GM18867 (cell line): ENCODE data around the gene WTAP.
"Not testable (repeated sequence)": the region's sequence is repeated elsewhere in the genome, so short reads cannot be mapped to it uniquely, and the experiment has no call there.

ENCODE experiments used
- ATAC-seq: cut with Tn5 transposase; IDR thresholded peaks from one replicate; pipeline ENCODE4 v1.9.1; 2021; ENCODE audit warnings: mild to moderate bottlenecking, moderate library complexity; ENCODE audit not compliant: unreplicated experiment

WTAP gene

GRCh38 chr6:159693128-159693893 lies 34.0 kb upstream of the WTAP start, which contains the start of gene SOD2:
TSS of gene SOD2 (minus strand) at chr6:159693241. CDS start at chr6:159693167, 74 bp downstream.
- peak; percentile 78 for ATAC-seq

- ATAC-seq, result peak; percentile 1
Observed at GRCh38 chr6:159693894-159694545, 33.3 kb upstream of the WTAP start.

DNA sequence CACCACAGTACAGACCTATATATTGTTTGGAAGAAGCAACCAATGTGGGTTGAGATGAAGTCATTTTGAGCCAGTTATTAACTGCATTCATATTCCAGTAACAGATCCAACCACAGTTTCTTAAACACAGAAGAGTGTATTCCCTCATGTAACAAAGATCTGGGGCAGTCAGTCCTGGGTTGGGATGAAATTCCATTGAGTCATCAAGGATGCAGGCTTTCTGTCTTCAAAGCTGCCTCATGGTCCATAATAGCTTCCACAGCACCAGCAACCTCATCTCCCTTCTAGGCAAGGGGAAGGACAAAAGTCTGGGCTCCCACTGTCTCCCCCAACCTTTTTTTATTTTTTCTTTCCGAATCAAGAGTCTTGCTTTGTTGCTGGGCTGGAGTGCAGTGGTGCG lies 31.3 kb upstream of the WTAP start:
- ATAC-seq, result no peak

- ATAC-seq, result no peak
Observed at GRCh38 chr6:159700970-159701369, 26.3 kb upstream of the WTAP start.

DNA sequence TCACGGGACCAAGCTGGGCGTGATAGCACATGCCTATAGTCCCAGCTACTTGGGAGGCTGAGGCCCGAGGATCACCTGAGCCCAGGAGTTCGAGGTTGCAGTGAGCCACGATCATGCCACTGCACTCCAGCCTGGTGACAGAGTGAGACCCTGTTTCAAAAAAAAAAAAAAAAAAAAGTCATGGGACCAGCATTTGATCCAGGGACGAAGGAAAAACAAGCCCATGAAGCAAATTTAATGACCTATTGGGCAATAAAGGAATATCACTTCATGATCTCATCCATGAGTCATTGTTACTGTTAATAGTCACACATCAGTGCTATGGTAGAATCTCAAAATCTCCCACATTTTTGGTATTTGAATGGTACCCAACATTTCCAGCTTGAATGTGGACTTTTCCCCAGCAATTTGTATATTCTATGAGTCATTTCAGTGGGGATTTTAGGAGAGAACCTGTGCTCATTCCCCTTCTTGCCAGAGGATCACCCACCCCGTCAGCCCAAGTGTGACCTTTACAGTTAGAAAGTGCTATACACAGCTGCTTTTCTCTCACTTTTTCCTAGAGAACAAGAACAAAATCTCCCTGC lies 25.8 kb upstream of the WTAP start:
- no peak for ATAC-seq

DNA sequence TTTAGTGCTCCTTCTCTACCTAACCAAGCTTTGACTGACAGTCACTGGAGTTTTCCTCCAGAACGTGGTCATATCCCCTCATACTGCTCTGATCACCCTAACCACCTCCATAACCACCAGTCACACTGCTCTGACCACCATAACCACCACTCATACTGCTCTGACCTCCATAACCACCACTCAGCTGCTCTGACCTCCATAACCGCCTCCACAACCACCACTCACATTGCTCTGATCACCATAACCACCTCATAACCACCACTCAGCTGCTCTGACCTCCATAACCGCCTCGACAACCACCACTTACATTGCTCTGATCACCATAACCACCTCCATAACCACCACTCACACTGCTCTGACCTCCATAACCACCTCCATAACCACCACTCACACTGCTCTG lies 16.7 kb upstream of the WTAP start:
- ATAC-seq, result not testable (repeated sequence)

DNA sequence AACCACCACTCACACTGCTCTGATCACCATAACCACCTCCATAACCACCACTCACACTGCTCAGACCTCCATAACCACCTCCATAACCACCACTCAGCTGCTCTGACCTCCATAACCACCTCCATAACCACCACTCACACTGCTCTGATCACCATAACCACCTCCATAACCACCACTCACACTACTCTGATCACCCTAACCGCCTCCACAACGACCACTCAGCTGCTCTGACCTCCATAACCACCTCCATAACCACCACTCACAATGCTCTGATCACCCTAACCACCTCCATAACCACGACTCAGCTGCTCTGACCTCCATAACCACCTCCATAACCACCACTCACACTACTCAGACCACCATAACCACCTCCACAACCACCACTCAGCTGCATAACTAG lies 14.9 kb upstream of the WTAP start:
- ATAC-seq, result not testable (repeated sequence)

DNA sequence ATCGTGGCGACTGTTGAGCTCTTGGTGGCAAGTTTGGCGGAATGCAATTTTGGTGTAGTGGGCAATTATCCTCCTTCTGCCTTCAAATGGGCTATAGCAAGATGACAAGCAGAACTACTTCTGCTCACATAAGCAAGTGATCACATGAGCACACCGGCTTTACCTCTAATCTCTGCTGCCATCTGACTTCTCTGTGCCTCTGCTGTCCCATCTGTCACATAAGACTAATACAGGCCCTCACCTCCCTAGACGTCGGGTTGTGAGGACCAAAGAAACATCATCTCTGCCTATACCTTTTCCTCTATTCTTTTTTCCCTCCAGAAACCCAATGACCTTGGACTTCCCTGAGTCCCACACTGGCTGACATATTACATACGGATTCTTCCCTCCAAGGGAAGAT lies 13.3 kb upstream of the WTAP start:
- no peak for ATAC-seq

DNA sequence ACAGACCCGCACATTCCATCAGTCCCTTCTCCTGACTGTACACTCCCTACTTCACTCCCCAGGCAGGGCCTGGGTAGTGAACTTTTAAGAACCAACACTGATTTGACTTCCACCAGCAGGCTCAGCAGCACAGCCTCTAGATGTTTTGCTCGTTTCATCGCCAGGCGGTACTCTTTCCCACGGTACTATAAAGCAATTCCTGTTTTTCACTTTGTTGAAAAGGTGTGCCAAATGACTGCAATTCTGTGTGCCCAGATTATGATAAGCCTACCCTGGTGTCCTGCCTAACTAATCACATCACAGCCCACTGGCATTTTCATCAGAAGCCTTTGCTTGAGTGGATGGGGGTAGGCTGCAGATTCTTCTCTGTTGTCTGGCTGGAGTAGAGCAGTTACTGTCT lies 12.9 kb upstream of the WTAP start:
- ATAC-seq, result no peak

DNA sequence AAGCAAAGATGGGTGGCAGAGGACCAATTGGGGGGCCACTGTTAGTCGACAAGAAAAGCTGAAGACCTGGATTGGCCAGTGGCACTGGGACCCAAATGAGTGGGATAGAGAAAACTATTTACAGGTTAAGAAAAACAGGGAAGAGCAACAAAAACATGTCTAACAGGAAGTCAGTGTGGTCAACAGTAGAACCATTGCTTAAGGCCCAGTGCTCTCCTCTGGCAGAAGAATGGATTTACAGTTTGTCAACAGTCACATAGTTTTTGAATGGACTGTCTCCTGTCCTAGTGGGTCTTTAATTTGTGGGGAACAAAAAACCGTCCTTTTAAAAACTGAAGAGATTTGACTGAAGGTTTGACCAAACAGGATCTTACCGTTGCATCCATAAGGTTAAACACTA lies 12.1 kb upstream of the WTAP start:
- no peak for ATAC-seq

- ATAC-seq, result no peak
Observed at GRCh38 chr6:159715605-159716004, 11.7 kb upstream of the WTAP start.

- no peak for ATAC-seq
Observed at GRCh38 chr6:159716247-159717096, 10.8 kb upstream of the WTAP start.

DNA sequence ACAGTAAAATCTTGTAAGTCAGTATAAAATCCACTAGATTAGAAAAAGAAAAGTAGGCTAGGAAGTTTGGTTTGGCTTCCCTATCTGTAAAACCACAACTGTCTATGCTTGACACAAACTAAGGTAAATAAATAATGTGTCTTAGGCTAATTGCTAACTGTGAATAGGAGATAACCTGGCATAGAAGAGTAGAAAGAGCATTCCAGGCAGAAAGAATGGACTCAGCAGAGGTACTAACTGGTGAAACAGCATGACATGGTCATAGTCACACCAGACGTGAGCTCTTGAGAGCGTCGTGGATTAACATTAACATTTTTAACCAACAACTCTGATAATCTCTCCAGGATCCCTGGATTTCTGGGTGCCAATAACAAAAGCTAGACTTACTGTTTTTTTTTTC lies 8.7 kb upstream of the WTAP start:
- no peak for ATAC-seq

GRCh38 chr6:159719287-159719686 lies 8.0 kb upstream of the WTAP start:
- no peak for ATAC-seq

DNA sequence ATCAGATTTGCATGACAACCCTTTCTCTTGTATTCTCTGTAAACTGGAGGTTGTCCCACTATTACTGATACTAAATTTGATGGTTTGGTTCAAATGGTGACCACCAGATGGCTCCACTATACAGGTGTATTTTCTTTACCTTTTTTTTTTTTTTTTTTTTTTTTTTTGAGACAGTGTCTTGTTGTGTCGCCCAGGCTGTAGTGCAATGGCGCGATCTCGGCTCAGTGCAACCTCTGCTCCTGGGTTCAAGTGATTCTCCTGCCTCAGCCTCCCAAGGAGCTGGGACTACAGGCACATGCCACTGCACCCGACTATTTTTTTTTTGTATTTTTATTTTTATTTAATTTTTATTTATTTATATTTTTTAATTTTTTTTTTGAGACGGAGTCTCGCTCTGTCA lies 6.6 kb upstream of the WTAP start:
- ATAC-seq, result peak; percentile 63

DNA sequence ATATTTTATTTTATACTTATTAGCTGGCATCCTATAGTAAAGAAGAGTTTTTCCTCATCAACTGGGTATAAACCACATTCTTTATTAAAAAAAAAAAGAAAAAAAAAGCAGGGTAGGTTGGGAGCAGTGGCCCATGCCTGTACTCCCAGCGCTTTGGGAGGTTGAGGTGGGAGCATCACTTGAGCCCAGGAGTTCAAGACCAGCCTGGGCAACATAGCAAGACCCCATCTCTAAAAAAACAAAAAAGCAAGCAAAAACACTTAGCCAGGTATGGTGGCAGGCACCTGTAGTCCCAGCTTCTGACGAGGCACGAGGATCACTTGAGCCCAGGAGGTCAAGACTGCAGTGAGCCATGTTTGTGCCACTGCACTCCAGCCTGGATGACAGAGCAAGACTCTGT lies 5.3 kb upstream of the WTAP start:
- not testable (repeated sequence) for ATAC-seq

GRCh38 chr6:159722655-159723054 lies 4.7 kb upstream of the WTAP start:
- no peak for ATAC-seq

DNA sequence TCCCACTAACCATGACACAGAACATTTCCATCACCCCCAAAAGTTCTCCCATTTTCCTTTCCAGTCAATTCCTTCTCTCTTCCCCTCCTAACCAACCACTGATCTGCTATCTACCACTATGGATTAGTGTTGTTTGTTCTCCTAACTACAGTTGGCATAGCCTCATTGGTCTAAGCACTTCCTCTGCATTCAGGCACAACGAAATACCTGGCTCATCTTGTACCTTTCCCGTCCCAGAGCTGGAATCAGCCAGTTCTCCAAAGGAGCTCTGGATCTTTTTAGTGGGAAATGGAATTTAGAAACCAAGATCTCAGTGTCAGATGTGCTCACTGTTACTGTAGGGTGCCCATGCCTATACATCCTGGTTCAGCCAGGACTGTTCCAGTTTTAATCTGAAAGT lies 4.0 kb upstream of the WTAP start:
- ATAC-seq, result no peak

GRCh38 chr6:159724778-159725177 lies 2.5 kb upstream of the WTAP start:
- no peak for ATAC-seq

- ATAC-seq, result not testable (repeated sequence)
Observed at GRCh38 chr6:159725208-159725607, 2.1 kb upstream of the WTAP start.

- ATAC-seq, result peak; percentile 25
Observed at GRCh38 chr6:159726255-159726917, 920 bp upstream of the WTAP start.
